GM19455 (cell line): ENCODE data around the gene CTPS1.

Experiments used
- ATAC-seq: cut with Tn5 transposase; IDR thresholded peaks from one replicate; pipeline ENCODE4 v1.9.1; 2021; ENCODE audit not compliant: unreplicated experiment

Gene CTPS1, protein sequence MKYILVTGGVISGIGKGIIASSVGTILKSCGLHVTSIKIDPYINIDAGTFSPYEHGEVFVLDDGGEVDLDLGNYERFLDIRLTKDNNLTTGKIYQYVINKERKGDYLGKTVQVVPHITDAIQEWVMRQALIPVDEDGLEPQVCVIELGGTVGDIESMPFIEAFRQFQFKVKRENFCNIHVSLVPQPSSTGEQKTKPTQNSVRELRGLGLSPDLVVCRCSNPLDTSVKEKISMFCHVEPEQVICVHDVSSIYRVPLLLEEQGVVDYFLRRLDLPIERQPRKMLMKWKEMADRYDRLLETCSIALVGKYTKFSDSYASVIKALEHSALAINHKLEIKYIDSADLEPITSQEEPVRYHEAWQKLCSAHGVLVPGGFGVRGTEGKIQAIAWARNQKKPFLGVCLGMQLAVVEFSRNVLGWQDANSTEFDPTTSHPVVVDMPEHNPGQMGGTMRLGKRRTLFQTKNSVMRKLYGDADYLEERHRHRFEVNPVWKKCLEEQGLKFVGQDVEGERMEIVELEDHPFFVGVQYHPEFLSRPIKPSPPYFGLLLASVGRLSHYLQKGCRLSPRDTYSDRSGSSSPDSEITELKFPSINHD

GRCh38 chr1:40979241-40980067 lies at the start of gene CTPS1:
CTPS1 (plus strand) TSS chr1:40979696; CDS start chr1:40983291, 3,595 bp downstream.
- ATAC-seq: peak; percentile 88

DNA sequence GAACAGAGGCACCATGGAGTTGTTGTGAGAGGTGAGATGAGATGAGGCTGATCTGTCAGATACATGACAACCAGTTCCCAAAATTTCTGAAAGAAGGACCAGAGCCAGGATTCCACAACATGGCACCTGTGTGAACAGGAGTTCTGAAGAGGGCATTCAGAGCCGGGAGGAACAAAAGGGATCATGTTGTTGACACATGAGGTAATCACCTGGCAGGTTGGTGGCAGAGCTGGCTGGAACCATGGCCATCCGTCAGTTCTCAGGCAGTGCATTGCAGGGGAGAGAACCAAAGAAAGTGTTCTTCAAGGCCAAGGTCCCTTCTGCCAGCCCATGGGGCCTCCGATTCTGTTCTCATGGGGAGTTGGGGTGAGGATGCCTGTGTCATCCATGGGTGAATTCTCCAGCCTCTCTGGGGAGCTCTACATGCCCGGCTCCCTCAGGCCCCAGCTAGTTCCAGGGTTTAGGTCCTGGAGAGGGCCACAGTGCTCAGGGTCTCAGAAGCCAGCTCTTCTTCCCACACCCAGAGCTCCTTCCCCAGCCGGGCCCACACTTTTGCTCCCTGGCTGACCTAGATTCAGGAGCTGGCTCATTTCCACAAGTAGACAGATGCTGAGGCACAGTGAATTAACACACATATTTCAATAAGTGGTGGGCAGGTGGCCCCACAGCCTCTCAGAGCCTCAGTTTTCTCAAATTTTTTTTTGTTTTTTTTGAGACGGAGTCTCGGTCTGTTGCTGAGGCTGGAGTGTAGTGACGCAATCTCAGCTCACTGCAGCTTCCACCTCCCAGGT lies 49.1 kb upstream of the CTPS1 start:
- no peak for ATAC-seq

GRCh38 chr1:40931601-40932000 lies 47.9 kb upstream of the CTPS1 start:
- no peak for ATAC-seq

- ATAC-seq: no peak
Measured at GRCh38 chr1:40932006-40932405, 47.5 kb upstream of the CTPS1 start.

DNA sequence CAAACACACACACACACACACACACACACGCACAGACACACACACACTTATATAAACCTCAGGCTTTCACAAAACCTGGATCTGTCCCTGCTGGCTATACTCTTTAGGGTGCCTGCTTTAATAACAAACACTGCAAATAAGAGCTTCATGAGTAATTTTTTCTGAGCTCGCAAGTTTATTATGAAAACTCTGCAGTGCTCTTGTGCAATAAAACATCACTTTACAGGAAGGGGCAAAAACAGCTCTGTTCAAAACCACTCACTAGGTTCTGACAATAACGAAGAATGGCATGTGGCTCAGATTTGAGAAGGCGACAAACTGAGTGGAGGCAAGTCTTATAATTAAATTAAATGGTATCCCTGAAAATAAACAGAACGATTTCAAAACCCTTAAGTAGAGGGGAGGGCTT lies 42.6 kb upstream of the CTPS1 start:
- no peak for ATAC-seq

- ATAC-seq: no peak
Measured at GRCh38 chr1:40938393-40938792, 41.1 kb upstream of the CTPS1 start.

- no peak for ATAC-seq
Measured at GRCh38 chr1:40939320-40940059, 40.0 kb upstream of the CTPS1 start.

DNA sequence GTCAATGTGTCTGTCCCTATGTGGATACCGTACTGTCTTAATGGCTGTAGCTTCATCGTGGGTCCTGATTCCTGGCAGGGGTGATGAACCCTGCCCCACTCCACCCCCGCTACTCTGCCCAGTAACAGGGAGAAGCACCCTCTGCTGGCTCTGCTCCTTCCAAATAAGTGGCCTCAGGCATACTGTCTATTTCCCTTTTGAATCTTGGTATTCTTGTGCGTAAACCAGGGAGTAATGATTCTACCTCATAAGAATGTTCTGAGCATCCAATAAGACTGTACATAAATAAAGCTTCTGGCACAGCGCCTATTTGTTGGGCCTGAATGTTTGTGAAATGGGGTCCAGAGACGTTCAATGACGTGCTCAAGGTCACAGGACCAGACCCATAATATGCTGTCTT lies 35.2 kb upstream of the CTPS1 start:
- no peak for ATAC-seq

- no peak for ATAC-seq
Measured at GRCh38 chr1:40944841-40945430, 34.6 kb upstream of the CTPS1 start.

GRCh38 chr1:40945491-40945973 lies 34.0 kb upstream of the CTPS1 start:
- ATAC-seq: no peak

- no peak for ATAC-seq
Measured at GRCh38 chr1:40948741-40949443, 30.6 kb upstream of the CTPS1 start.

GRCh38 chr1:40949563-40949962 lies 29.9 kb upstream of the CTPS1 start:
- ATAC-seq: no peak

GRCh38 chr1:40951943-40952743 lies 27.4 kb upstream of the CTPS1 start:
- ATAC-seq: no peak

DNA sequence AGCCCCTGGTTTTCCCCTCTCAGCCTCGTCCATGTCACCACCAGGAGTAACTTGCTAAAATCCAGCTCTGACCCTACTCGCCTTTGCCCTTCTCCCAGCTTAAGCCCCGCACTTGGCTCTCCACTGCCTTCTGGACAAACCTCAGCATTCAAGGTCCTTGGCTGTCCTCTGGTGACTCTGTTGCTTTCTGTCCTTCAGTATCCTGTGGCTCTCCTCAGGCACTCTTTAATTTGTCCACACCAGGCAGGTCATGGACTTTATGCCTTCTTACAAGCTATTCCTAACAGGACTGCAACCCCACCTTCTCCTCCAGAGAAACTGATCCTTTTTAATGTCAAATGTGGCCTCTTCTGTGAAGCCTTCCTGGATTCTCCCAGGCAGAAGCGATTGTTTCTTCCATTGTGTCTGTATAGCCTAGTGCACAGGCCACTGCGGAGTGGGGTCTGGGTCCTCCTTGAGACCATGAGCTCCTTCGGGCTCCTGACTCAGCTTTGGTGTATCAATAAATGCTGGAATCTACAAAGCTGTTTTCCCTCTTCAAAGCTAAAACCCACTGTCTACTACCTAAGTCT lies 26.7 kb upstream of the CTPS1 start:
- ATAC-seq: no peak

GRCh38 chr1:40954626-40955025 lies 24.9 kb upstream of the CTPS1 start:
- no peak for ATAC-seq

- no peak for ATAC-seq
Measured at GRCh38 chr1:40955266-40955665, 24.2 kb upstream of the CTPS1 start.

GRCh38 chr1:40956407-40956806 lies 23.1 kb upstream of the CTPS1 start:
- no peak for ATAC-seq

- no peak for ATAC-seq
Measured at GRCh38 chr1:40958210-40958609, 21.3 kb upstream of the CTPS1 start.
